ENCODE measurements around the gene TGDS. TPM values are rescaled to one million over a fixed set of nuclear protein-coding genes. Genes with fewer than 3 reads are reported as not detected.

The TGDS gene
- total RNA-seq, 1 donor, result 23.7 TPM

- no peak overlapping the region for H3K4me3 ChIP-seq (ENCODE audit: low read depth, low read length)
- DNase-seq (ENCODE audit: low read depth), result no peak
- TF ChIP-seq, protein P1, sequence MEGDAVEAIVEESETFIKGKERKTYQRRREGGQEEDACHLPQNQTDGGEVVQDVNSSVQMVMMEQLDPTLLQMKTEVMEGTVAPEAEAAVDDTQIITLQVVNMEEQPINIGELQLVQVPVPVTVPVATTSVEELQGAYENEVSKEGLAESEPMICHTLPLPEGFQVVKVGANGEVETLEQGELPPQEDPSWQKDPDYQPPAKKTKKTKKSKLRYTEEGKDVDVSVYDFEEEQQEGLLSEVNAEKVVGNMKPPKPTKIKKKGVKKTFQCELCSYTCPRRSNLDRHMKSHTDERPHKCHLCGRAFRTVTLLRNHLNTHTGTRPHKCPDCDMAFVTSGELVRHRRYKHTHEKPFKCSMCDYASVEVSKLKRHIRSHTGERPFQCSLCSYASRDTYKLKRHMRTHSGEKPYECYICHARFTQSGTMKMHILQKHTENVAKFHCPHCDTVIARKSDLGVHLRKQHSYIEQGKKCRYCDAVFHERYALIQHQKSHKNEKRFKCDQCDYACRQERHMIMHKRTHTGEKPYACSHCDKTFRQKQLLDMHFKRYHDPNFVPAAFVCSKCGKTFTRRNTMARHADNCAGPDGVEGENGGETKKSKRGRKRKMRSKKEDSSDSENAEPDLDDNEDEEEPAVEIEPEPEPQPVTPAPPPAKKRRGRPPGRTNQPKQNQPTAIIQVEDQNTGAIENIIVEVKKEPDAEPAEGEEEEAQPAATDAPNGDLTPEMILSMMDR (IDR thresholded peaks at IDR 0.05; ENCODE audit: insufficient read depth, low read depth, low read length), result no peak
Measured at GRCh38 chr13:94588541-94588940, 7.4 kb downstream of the TGDS start.

DNA sequence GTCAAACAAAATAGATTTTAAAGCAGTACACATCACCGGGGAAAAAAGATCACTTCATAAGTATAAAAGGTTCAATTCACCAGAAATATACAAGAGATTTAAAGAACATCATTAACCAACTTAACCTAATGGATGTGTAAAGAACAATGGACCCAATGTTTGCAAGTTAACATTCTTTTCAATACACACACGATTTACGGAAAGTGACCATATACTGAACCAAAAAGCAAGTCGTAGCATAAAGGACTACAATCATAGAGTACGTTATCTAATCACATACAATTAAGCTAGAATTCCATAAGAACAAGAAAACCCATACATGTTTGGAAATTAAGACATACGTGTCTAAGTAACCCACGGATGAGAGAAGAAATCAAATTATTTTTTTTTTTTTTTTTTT lies 9.6 kb downstream of the TGDS start:
- DNase-seq (ENCODE audit: low read depth), result no peak
- TF ChIP-seq, protein P1 (IDR thresholded peaks at IDR 0.05; ENCODE audit: insufficient read depth, low read depth, low read length), result no peak
- H3K4me3 ChIP-seq (ENCODE audit: low read depth, low read length), result no peak overlapping the region

- TF ChIP-seq, protein P1 (IDR thresholded peaks at IDR 0.05; ENCODE audit: insufficient read depth, low read depth, low read length), result no peak
- H3K4me3 ChIP-seq (ENCODE audit: low read depth, low read length), result no peak overlapping the region
- no peak for DNase-seq (ENCODE audit: low read depth)
Measured at GRCh38 chr13:94585543-94586101, 10.3 kb downstream of the TGDS start.

- H3K4me3 ChIP-seq (ENCODE audit: low read depth, low read length), result no peak overlapping the region
- TF ChIP-seq, protein P1 (IDR thresholded peaks at IDR 0.05; ENCODE audit: insufficient read depth, low read depth, low read length), result no peak
- DNase-seq (ENCODE audit: low read depth), result peak; percentile 27
Measured at GRCh38 chr13:94583926-94584325, 12.0 kb downstream of the TGDS start.

DNA sequence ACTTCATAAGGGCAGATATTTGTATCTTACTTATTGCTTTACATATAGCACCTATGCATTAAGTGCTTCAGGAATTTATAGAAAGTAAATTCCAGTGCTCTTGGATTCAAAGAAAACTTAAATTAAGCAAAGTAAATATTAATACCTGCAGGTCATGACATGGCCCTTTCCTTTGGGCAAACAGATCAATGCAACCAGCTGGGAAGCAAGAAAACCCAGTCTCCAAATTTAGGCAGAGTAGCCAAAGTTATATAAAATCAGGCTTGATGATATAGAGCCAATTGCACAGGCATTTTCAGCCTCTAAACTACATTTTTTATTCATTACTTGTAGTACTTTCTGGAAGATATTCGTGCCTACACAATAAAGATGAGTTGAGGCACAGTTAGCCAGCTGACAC lies 16.9 kb downstream of the TGDS start:
- no peak for DNase-seq (ENCODE audit: low read depth)
- TF ChIP-seq, protein P1 (IDR thresholded peaks at IDR 0.05; ENCODE audit: insufficient read depth, low read depth, low read length), result no peak

DNA sequence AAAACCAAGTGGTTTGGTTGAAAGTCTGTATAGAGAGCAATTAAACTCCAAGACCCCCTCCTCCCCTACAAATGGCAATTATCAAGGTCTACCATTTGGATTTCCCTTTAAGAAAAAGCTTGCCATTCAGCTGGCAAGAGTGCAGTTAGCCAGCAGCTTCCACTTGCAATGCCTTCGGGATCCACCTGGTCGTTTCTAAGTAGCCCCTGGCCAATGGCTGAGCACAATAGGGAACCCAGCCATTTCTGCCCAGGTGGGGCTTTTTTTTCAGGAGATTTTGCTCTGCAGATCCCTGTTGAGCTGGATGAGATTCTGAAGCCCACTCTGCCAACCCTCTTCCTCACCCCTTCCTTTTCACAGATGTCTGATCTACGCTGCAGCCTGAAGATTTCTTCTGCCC lies 26.3 kb downstream of the TGDS start:
- no peak for DNase-seq (ENCODE audit: low read depth)
- TF ChIP-seq, protein P1 (IDR thresholded peaks at IDR 0.05; ENCODE audit: insufficient read depth, low read depth, low read length), result no peak

More for the DNA sequence above, 16.9 kb downstream of the TGDS start:
- no peak overlapping the region for H3K4me3 ChIP-seq (ENCODE audit: low read depth, low read length)

DNA sequence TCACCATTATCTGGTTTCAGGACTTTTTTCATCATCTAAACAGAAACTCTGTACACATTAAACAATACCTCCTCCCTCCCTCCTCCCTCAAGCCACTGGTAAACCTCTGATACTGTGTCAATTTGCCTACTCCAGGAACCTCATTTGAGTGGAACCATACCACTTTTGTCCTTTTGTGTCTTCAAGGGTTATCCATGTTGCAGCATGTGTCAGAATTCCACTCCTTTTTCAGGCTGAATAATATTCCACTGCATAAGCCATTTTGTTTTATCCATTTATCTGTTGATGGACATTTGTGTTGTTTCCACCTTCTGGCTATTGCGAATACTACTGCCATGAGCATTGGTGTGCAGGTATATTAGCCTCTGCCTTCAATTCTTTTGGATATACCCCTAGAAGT lies 27.5 kb downstream of the TGDS start:
- DNase-seq (ENCODE audit: low read depth), result no peak
- H3K4me3 ChIP-seq (ENCODE audit: low read depth, low read length), result no peak overlapping the region
- TF ChIP-seq, protein P1 (IDR thresholded peaks at IDR 0.05; ENCODE audit: insufficient read depth, low read depth, low read length), result no peak

More for the DNA sequence above, 26.3 kb downstream of the TGDS start:
- H3K4me3 ChIP-seq (ENCODE audit: low read depth, low read length), result no peak overlapping the region

All from fibroblast of villous mesenchyme (primary cell).